Measurements from ENCODE around the gene PDZD2.

DNA sequence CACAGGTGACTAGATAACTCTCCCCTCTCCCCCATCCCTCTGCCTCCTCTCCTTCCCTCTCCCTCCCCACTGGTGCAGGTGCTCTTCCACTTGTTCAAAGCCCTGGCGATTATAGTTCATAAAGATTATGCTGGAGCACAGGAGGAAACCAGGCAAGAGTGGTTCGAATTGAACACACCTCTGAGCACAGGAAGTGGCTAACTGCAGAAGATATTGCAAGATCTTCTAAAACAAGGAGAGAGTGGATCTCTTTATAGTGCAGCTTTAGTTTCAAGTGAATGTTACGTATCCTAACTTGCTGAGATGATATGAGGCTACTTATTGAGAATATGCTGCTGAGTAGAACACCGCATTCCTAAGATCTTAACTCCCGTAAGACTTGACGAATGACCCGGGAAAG, 356.8 kb downstream of the PDZD2 start:
- no peak for TF ChIP-seq POLR2A (IDR thresholded peaks at IDR 0.05)
- TF ChIP-seq, protein P1, sequence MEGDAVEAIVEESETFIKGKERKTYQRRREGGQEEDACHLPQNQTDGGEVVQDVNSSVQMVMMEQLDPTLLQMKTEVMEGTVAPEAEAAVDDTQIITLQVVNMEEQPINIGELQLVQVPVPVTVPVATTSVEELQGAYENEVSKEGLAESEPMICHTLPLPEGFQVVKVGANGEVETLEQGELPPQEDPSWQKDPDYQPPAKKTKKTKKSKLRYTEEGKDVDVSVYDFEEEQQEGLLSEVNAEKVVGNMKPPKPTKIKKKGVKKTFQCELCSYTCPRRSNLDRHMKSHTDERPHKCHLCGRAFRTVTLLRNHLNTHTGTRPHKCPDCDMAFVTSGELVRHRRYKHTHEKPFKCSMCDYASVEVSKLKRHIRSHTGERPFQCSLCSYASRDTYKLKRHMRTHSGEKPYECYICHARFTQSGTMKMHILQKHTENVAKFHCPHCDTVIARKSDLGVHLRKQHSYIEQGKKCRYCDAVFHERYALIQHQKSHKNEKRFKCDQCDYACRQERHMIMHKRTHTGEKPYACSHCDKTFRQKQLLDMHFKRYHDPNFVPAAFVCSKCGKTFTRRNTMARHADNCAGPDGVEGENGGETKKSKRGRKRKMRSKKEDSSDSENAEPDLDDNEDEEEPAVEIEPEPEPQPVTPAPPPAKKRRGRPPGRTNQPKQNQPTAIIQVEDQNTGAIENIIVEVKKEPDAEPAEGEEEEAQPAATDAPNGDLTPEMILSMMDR (IDR thresholded peaks at IDR 0.05) = no peak
